Caco-2 (cell line): ENCODE measurements around the gene KCNG1. TPM values are rescaled to one million over a fixed set of nuclear protein-coding genes. Genes with fewer than 3 reads are reported as not detected.

Source experiments
- BruUV-seq: library from RNA; stranded (reverse); fragments of 400-500 nt; replicated peaks from 2 replicates; lab custom pipeline; 2021; lab: Mats Ljungman, UMichigan
- CTCF ChIA-PET: fragments of 300-600 bp; sonication (Branson Sonifier 250); formaldehyde crosslinking; loops from one replicate; lab custom pipeline; 2022; ENCODE audit warnings: antibody characterized with exemption; lab: Charles Lee
- POLR2A ChIA-PET: fragments of 300-600 bp; sonication (Branson Sonifier 250); formaldehyde crosslinking; loops from one replicate; lab custom pipeline; 2022; ENCODE audit warnings: antibody characterized with exemption; lab: Charles Lee
- DNase-seq, 2 experiments: peaks; one replicate each; pipeline versions ENCODE4 v3.0.0 to v3.0.0-alpha.2; 2020 to 2022
- H3K27me3 ChIP-seq: replicated peaks from 2 replicates; pipeline ENCODE4 v1.6.0; 2011; ENCODE audit warnings: low read length; ENCODE audit not compliant: control insufficient read depth, insufficient read depth
- H3K36me3 ChIP-seq: 2 replicates; pipeline ENCODE4 v1.5.1; 2011; ENCODE audit warnings: low read length; ENCODE audit not compliant: control insufficient read depth, insufficient read depth
- H3K4me1 ChIP-seq: fragments of 250-450 bp; sonication (Bioruptor Pico); 2 replicates; pipeline ENCODE4 v1.5.1; 2020; ENCODE audit warnings: mild to moderate bottlenecking
- H3K4me3 ChIP-seq: 2 replicates; pipeline ENCODE4 v1.5.1; 2011; ENCODE audit warnings: low read depth, mild to moderate bottlenecking, control low read depth, low read length
- H3K9me3 ChIP-seq: fragments of 250-450 bp; sonication (Bioruptor Pico); 2 replicates; pipeline ENCODE4 v1.5.1; 2020; ENCODE audit warnings: mild to moderate bottlenecking, moderate library complexity
- H3K27ac Mint-ChIP-seq: one replicate; pipeline ENCODE4 v1.8.0; 2022; ENCODE audit warnings: mixed read lengths; ENCODE audit not compliant: unreplicated experiment
- H3K27me3 Mint-ChIP-seq: one replicate; pipeline ENCODE4 v1.8.0; 2022; ENCODE audit warnings: mixed read lengths; ENCODE audit not compliant: insufficient read depth, unreplicated experiment
- H3K36me3 Mint-ChIP-seq: one replicate; pipeline ENCODE4 v1.8.0; 2022; ENCODE audit warnings: mild to moderate bottlenecking, mixed read lengths; ENCODE audit not compliant: insufficient read depth, unreplicated experiment
- H3K4me1 Mint-ChIP-seq: one replicate; pipeline ENCODE4 v1.8.0; 2022; ENCODE audit warnings: low read depth, mixed read lengths; ENCODE audit not compliant: unreplicated experiment
- H3K4me3 Mint-ChIP-seq: one replicate; pipeline ENCODE4 v1.8.0; 2022; ENCODE audit warnings: mild to moderate bottlenecking, moderate library complexity, mixed read lengths; ENCODE audit not compliant: unreplicated experiment
- H3K9me3 Mint-ChIP-seq: one replicate; pipeline ENCODE4 v1.8.0; 2022; ENCODE audit warnings: mixed read lengths; ENCODE audit not compliant: unreplicated experiment
- CTCF ChIP-seq, 2 experiments: fragments of 200-600 bp in 1 of 2; IDR thresholded peaks; 1 replicate in 1 of 2; 2 replicates in 1 of 2; pipeline versions ENCODE4 v1.5.1 to v1.8.0; 2011 to 2022; ENCODE audit warnings: antibody characterized with exemption in 1 of 2, control low read depth in 1 of 2, inconsistent platforms in 1 of 2, low read depth in 1 of 2, low read length in 1 of 2, mild to moderate bottlenecking in 1 of 2, moderate library complexity in 1 of 2; ENCODE audit not compliant: insufficient read depth in 1 of 2, severe bottlenecking in 1 of 2, unreplicated experiment in 1 of 2
- intact Hi-C: fragments of 100-400 bp; cut with micrococcal nuclease; formaldehyde crosslinking; loops from one replicate; pipeline ENCODE4 v1.10.0; 2022; ENCODE audit not compliant: unreplicated experiment
- total RNA-seq: library from RNA; stranded (reverse); gene quantifications from 2 replicates; pipeline ENCODE4 v1.2.3, GENCODE V29; 2022

KCNG1 gene
- total RNA-seq, 1 experiment from 2014 or later, result 1.5 TPM

DNA sequence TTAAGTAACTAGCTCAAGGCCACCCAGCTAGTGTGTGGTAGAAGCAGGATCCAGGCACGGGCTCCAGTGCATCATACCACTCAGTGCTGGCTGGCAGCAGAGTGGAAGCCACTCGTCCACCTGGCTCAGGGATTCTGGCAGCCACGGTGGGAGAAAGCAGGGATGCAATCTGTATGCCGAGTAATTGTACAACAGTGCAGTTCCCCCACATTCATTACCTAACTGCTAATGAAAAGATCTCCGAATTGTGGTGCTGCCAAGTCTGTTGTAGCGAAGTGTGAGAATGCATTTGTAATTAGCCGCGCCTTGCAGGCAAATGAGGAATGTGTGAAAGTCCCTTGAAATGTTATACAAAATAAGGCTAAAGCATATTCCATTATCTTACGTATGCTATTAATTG lies 29.0 kb downstream of the KCNG1 start:
- TF ChIP-seq CTCF (IDR thresholded peaks at IDR 0.05; ENCODE audit: insufficient read depth in 1 of 2, low read depth in 1 of 2, low read length in 1 of 2, severe bottlenecking in 1 of 2, unreplicated experiment in 1 of 2), result no peak
- BruUV-seq, result no TSS peak
- Histone ChIP-seq H3K36me3 (no peaks in the 10 kb centered on the region), H3K4me3 (no peak overlapping the region), H3K27me3 (no peaks in the 10 kb centered on the region), H3K9me3 (no peaks in the 10 kb centered on the region), H3K4me1 (no peaks in the 10 kb centered on the region)
- H3K9me3 Mint-ChIP-seq, result no peaks in the 10 kb centered on the region
- H3K4me3 Mint-ChIP-seq, result no peak overlapping the region
- POLR2A ChIA-PET, result no interaction called here
- no peak for DNase-seq
- CTCF ChIA-PET, result interaction anchor here (1.4 to 1.9 kb wide), 2 partner anchors 10 to 63 kb away, joined by 3 to 5 read pairs; partner anchors contain the start of gene ADNP
- H3K36me3 Mint-ChIP-seq, result peaks cover 7% of the 10 kb centered on the region
- peaks cover 16% of the 10 kb centered on the region for H3K4me1 Mint-ChIP-seq
- H3K27ac Mint-ChIP-seq, result no peak overlapping the region
- H3K27me3 Mint-ChIP-seq, result peaks cover 14% of the 10 kb centered on the region
- intact Hi-C loops, result loop anchor here (1.0 kb wide), 1 partner anchor 312 kb away; no protein-coding TSS in a partner anchor

GRCh38 chr20:50992733-50993457 lies 30.0 kb downstream of the KCNG1 start:
- Histone ChIP-seq H3K4me3 (no peak overlapping the region), H3K36me3 (no peaks in the 10 kb centered on the region), H3K9me3 (no peaks in the 10 kb centered on the region), H3K4me1 (no peaks in the 10 kb centered on the region), H3K27me3 (no peaks in the 10 kb centered on the region)
- Mint-ChIP-seq H3K27ac (no peak overlapping the region), H3K4me3 (no peak overlapping the region), H3K36me3 (peaks cover 7% of the 10 kb centered on the region), H3K9me3 (no peaks in the 10 kb centered on the region), H3K27me3 (peaks cover 10% of the 10 kb centered on the region), H3K4me1 (peaks cover 16% of the 10 kb centered on the region)
- ChIA-PET POLR2A (no interaction called here), CTCF (interaction anchor here (0.5 to 6.9 kb wide), 17 partner anchors 8 to 331 kb away, joined by 3 to 232 read pairs (median 3); partner anchors contain the start of genes ADNP, DPM1 and MOCS3)
- intact Hi-C loops, result loop anchor here (1.0 kb wide), 1 partner anchor 313 kb away; no protein-coding TSS in a partner anchor
- BruUV-seq, result no TSS peak
- peak; percentile 75 to 96 for TF ChIP-seq CTCF (IDR thresholded peaks at IDR 0.05; ENCODE audit: insufficient read depth in 1 of 2, low read depth in 1 of 2, low read length in 1 of 2, severe bottlenecking in 1 of 2, unreplicated experiment in 1 of 2)
- DNase-seq, result peak; percentile 88 to 91

GRCh38 chr20:50992336-50992732 lies 30.6 kb downstream of the KCNG1 start:
- Histone ChIP-seq H3K4me3 (no peak overlapping the region), H3K4me1 (no peaks in the 10 kb centered on the region), H3K36me3 (no peaks in the 10 kb centered on the region), H3K27me3 (no peaks in the 10 kb centered on the region), H3K9me3 (no peaks in the 10 kb centered on the region)
- TF ChIP-seq CTCF (IDR thresholded peaks at IDR 0.05; ENCODE audit: insufficient read depth in 1 of 2, low read depth in 1 of 2, low read length in 1 of 2, severe bottlenecking in 1 of 2, unreplicated experiment in 1 of 2), result no peak
- intact Hi-C loops, result no loop called here
- Mint-ChIP-seq H3K27ac (no peak overlapping the region), H3K27me3 (peaks cover 10% of the 10 kb centered on the region), H3K9me3 (no peaks in the 10 kb centered on the region), H3K4me1 (peaks cover 16% of the 10 kb centered on the region), H3K4me3 (peak overlapping the region; percentile 17), H3K36me3 (peaks cover 7% of the 10 kb centered on the region)
- CTCF ChIA-PET, result interaction anchor here (0.6 to 6.9 kb wide), 12 partner anchors 8 to 331 kb away, joined by 3 to 232 read pairs (median 3); partner anchors contain the start of gene ADNP
- DNase-seq, result no peak
- no TSS peak for BruUV-seq
- POLR2A ChIA-PET, result no interaction called here
